EL (cell line): ENCODE measurements around the gene E2F1.

ENCODE experiments used
- DNase-seq: peaks from one replicate; pipeline ENCODE4 v3.0.0-alpha.2; 2016

The E2F1 gene

GRCh38 chr20:33670715-33671499, 15.3 kb downstream of the E2F1 start:
- no peak for DNase-seq

- no peak for DNase-seq
Observed at GRCh38 chr20:33669873-33670640, 16.1 kb downstream of the E2F1 start.

GRCh38 chr20:33669224-33669623, 17.0 kb downstream of the E2F1 start:
- no peak for DNase-seq

- DNase-seq = no peak
Observed at GRCh38 chr20:33668466-33669155, 17.6 kb downstream of the E2F1 start.

GRCh38 chr20:33667676-33668465, 18.3 kb downstream of the E2F1 start:
- peak; percentile 83 for DNase-seq

GRCh38 chr20:33667245-33667675, 18.9 kb downstream of the E2F1 start:
- no peak for DNase-seq

GRCh38 chr20:33666293-33667244, 19.6 kb downstream of the E2F1 start, which contains the start of gene ACTL10:
Gene ACTL10 (plus strand): TSS chr20:33666943. CDS start chr20:33667498, 555 bp downstream.
- peak; percentile 99 for DNase-seq

GRCh38 chr20:33664762-33665144, 21.4 kb downstream of the E2F1 start:
- no peak for DNase-seq

GRCh38 chr20:33664085-33664761, 22.0 kb downstream of the E2F1 start:
- DNase-seq = no peak

- peak; percentile 82 for DNase-seq
Observed at GRCh38 chr20:33663161-33664084, 22.8 kb downstream of the E2F1 start.

GRCh38 chr20:33662172-33662571, 24.0 kb downstream of the E2F1 start, which contains the start of gene C20orf144:
Gene C20orf144 (plus strand): TSS chr20:33662327. CDS start chr20:33662346, 19 bp downstream.
- DNase-seq = no peak

- DNase-seq = no peak
Observed at GRCh38 chr20:33660685-33661058, 25.5 kb downstream of the E2F1 start.

- DNase-seq = no peak
Observed at GRCh38 chr20:33660035-33660684, 26.0 kb downstream of the E2F1 start.

- no peak for DNase-seq
Observed at GRCh38 chr20:33659341-33660034, 26.7 kb downstream of the E2F1 start.

GRCh38 chr20:33658929-33659328, 27.3 kb downstream of the E2F1 start:
- no peak for DNase-seq

GRCh38 chr20:33658510-33658909, 27.7 kb downstream of the E2F1 start:
- no peak for DNase-seq

- DNase-seq = no peak
Observed at GRCh38 chr20:33657704-33658095, 28.5 kb downstream of the E2F1 start.
